DOHH2 (cell line): ENCODE results near the gene ODAD3.

Experiments used
- EZH2phosphoT487 ChIP-seq: fragments of 200-600 bp; sonication (generic); IDR thresholded peaks from 2 replicates; pipeline ENCODE4 v1.6.1; 2017; ENCODE audit warnings: borderline replicate concordance, mild to moderate bottlenecking, antibody characterized with exemption, low read length, moderate library complexity, mixed read lengths
- TF ChIP-seq, protein P1 (sequence below): fragments of 200-600 bp; sonication (generic); IDR thresholded peaks from one replicate; pipeline ENCODE4 v1.5.1; 2014; ENCODE audit warnings: antibody characterized with exemption, mild to moderate bottlenecking, low read depth, low read length; ENCODE audit not compliant: poor library complexity, severe bottlenecking

- TF ChIP-seq, protein P1, sequence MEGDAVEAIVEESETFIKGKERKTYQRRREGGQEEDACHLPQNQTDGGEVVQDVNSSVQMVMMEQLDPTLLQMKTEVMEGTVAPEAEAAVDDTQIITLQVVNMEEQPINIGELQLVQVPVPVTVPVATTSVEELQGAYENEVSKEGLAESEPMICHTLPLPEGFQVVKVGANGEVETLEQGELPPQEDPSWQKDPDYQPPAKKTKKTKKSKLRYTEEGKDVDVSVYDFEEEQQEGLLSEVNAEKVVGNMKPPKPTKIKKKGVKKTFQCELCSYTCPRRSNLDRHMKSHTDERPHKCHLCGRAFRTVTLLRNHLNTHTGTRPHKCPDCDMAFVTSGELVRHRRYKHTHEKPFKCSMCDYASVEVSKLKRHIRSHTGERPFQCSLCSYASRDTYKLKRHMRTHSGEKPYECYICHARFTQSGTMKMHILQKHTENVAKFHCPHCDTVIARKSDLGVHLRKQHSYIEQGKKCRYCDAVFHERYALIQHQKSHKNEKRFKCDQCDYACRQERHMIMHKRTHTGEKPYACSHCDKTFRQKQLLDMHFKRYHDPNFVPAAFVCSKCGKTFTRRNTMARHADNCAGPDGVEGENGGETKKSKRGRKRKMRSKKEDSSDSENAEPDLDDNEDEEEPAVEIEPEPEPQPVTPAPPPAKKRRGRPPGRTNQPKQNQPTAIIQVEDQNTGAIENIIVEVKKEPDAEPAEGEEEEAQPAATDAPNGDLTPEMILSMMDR = no peak
- TF ChIP-seq EZH2phosphoT487 = no peak
Measured at GRCh38 chr19:11448410-11448809, 13.5 kb upstream of the ODAD3 start.
